A549 (cell line): ENCODE results near the gene DRC7. TPM values are rescaled to one million over a fixed set of nuclear protein-coding genes. Genes with fewer than 3 reads are reported as not detected.

Experiments used
- ATAC-seq, 2 experiments: fragments of 200-7000 bp in 1 of 2; fragments of >200 bp in 1 of 2; cut with Nextera tagmentation in 1 of 2; cut with Tn5 transposase in 1 of 2; 3 replicates each; pipeline versions ENCODE4 v1.8.0 to v1.9.1; 2018 to 2020; ENCODE audit warnings: mild to moderate bottlenecking in 1 of 2, moderate library complexity in 1 of 2
- CTCF ChIA-PET: fragments of 300-600 bp; sonication (Branson Sonifier 250); formaldehyde crosslinking; extraction: SDS; loops from one replicate; lab custom pipeline; 2021; ENCODE audit warnings: antibody characterized with exemption, inconsistent platforms; lab: Yijun Ruan, JAX
- POLR2A ChIA-PET: fragments of 350-600 bp; formaldehyde crosslinking; extraction: SDS; loops from one replicate; lab custom pipeline; 2021; ENCODE audit warnings: antibody characterized with exemption, inconsistent platforms; lab: Yijun Ruan, JAX
- DNase-seq, 2 experiments: peaks; one replicate each; pipeline versions ENCODE4 v3.0.0 to v3.0.0-alpha.2; 2011 to 2016; ENCODE audit warnings: low read depth in 1 of 2, low spot score in 1 of 2
- FAIRE-seq: peaks from 2 replicates; lab custom pipeline; 2011; peaks lifted over from hg19 to GRCh38; lab: Jason Lieb, UNC
- H3K27ac ChIP-seq, 2 experiments: fragments of >200 bp; sonication (Bioruptor Twin); formaldehyde crosslinking; 3 replicates each; pipeline ENCODE4 v1.5.1; 2016 to 2017
- H3K4me1 ChIP-seq: fragments of >200 bp; sonication (Bioruptor Twin); formaldehyde crosslinking; 3 replicates; pipeline ENCODE4 v1.6.1; 2016
- H3K4me2 ChIP-seq: fragments of >200 bp; sonication (Bioruptor Twin); formaldehyde crosslinking; 3 replicates; pipeline ENCODE4 v1.6.1; 2016
- H3K4me3 ChIP-seq: fragments of >200 bp; sonication (Bioruptor Twin); formaldehyde crosslinking; 3 replicates; pipeline ENCODE4 v1.5.1; 2016
- H3K9me3 ChIP-seq: fragments of >200 bp; sonication (Bioruptor Twin); formaldehyde crosslinking; 3 replicates; pipeline ENCODE4 v1.6.1; 2016
- CBX8 ChIP-seq: fragments of 200-600 bp; sonication (generic); IDR thresholded peaks from 2 replicates; pipeline ENCODE4 v1.6.1; 2016
- CEBPB ChIP-seq, 2 experiments: fragments of >200 bp in 1 of 2; sonication (Bioruptor Twin) in 1 of 2; formaldehyde crosslinking in 1 of 2; IDR thresholded peaks; 2 replicates each; pipeline ENCODE4 v1.6.1; 2012 to 2016
- CHD4 ChIP-seq: fragments of 200-600 bp; sonication (generic); IDR thresholded peaks from 2 replicates; pipeline ENCODE4 v1.6.1; 2016; ENCODE audit warnings: antibody characterized with exemption, mild to moderate bottlenecking, borderline replicate concordance
- EHF ChIP-seq: fragments of 250-450 bp; sonication (Bioruptor Pico); IDR thresholded peaks from 2 replicates; pipeline ENCODE4 v1.5.0; 2020; ENCODE audit warnings: mild to moderate bottlenecking
- FOSB ChIP-seq: fragments of 250-450 bp; sonication (Bioruptor Pico); IDR thresholded peaks from 2 replicates; pipeline ENCODE4 v1.5.0; 2020; ENCODE audit warnings: mild to moderate bottlenecking, moderate library complexity
- FOSL2 ChIP-seq, 2 experiments: fragments of 450-650 bp in 1 of 2; fragments of >200 bp in 1 of 2; sonication (Bioruptor Twin) in 1 of 2; formaldehyde crosslinking; IDR thresholded peaks; 2 replicates each; pipeline versions ENCODE4 v1.5.0 to v1.6.1; 2016 to 2020; ENCODE audit warnings: mild to moderate bottlenecking in 1 of 2, moderate library complexity in 1 of 2
- HEYL ChIP-seq: fragments of 250-450 bp; sonication (Bioruptor Pico); IDR thresholded peaks from 2 replicates; pipeline ENCODE4 v1.8.0; 2021; ENCODE audit warnings: mild to moderate bottlenecking, moderate library complexity
- HOXA7 ChIP-seq: fragments of 250-450 bp; sonication (Bioruptor Pico); IDR thresholded peaks from 2 replicates; pipeline ENCODE4 v1.5.0; 2020; ENCODE audit warnings: mild to moderate bottlenecking, moderate library complexity
- KDM5A ChIP-seq: fragments of 200-600 bp; sonication (generic); IDR thresholded peaks from 2 replicates; pipeline ENCODE4 v1.6.1; 2016; ENCODE audit warnings: antibody characterized with exemption, mild to moderate bottlenecking
- MAZ ChIP-seq: fragments of 150-350 bp; IDR thresholded peaks from 2 replicates; pipeline ENCODE4 v1.6.1; 2014; ENCODE audit warnings: antibody characterized with exemption, low read depth, low read length, borderline replicate concordance
- MYC ChIP-seq: IDR thresholded peaks from 2 replicates; pipeline ENCODE4 v1.6.1; 2012; ENCODE audit warnings: mild to moderate bottlenecking, inconsistent platforms, low read length, improper control_type of control experiment, borderline replicate concordance
- PHF8 ChIP-seq: fragments of 200-600 bp; sonication (generic); IDR thresholded peaks from 2 replicates; pipeline ENCODE4 v1.6.1; 2016; ENCODE audit warnings: low read depth, mild to moderate bottlenecking, antibody characterized with exemption, moderate library complexity, borderline replicate concordance
- POLR2AphosphoS2 ChIP-seq: conservative IDR thresholded peaks from 2 replicates; pipeline ENCODE4 v1.6.1; 2012; ENCODE audit warnings: low read length, improper control_type of control experiment, inconsistent platforms
- RAD21 ChIP-seq, 2 experiments: fragments of >200 bp in 1 of 2; sonication (Bioruptor Twin) in 1 of 2; formaldehyde crosslinking in 1 of 2; IDR thresholded peaks in 1 of 2; conservative IDR thresholded peaks in 1 of 2; 2 replicates in 1 of 2; 3 replicates in 1 of 2; pipeline ENCODE4 v1.6.1; 2012 to 2018; ENCODE audit warnings: inconsistent platforms in 1 of 2
- RARB ChIP-seq: fragments of 250-450 bp; sonication (Bioruptor Pico); IDR thresholded peaks from 2 replicates; pipeline ENCODE4 v1.8.0; 2021; ENCODE audit warnings: mild to moderate bottlenecking, moderate library complexity
- RFX5 ChIP-seq: fragments of 450-650 bp; IDR thresholded peaks from 2 replicates; pipeline ENCODE4 v1.7.1; 2014; ENCODE audit warnings: antibody characterized with exemption, mild to moderate bottlenecking, moderate library complexity
- RNF2 ChIP-seq: fragments of 200-600 bp; sonication (generic); IDR thresholded peaks from 2 replicates; pipeline ENCODE4 v1.6.1; 2016; ENCODE audit warnings: low read depth, mild to moderate bottlenecking, antibody characterized with exemption, moderate library complexity, borderline replicate concordance
- ZFP36 ChIP-seq: fragments of 450-650 bp; IDR thresholded peaks from 2 replicates; pipeline ENCODE4 v1.6.1; 2014; ENCODE audit warnings: borderline replicate concordance; ENCODE audit not compliant: partially characterized antibody
- WGBS: methylation state at CpG from one replicate; pipeline ENCODE4 v1.1.6; 2017; ENCODE audit errors: missing lambda C conversion rate; 5-methylcytosine and 5-hydroxymethylcytosine counted together
- polyA plus RNA-seq, 4 experiments: library from polyadenylated mRNA; depleted of rRNA in 3 of 4; stranded (reverse); fragments of >200 nt; fragmentation: RNase III in 1 of 4; extraction: RNeasy Plus Mini Kit Qiagen cat#74134 plus additional on column Dnase treatment in 1 of 4; gene quantifications; 2 replicates in 3 of 4; 3 replicates in 1 of 4; pipeline ENCODE4 v1.2.3, GENCODE V29; 2011 to 2017
- TF ChIP-seq, protein P1 (sequence below): fragments of 450-650 bp; IDR thresholded peaks from 2 replicates; pipeline ENCODE4 v1.6.1; 2014; ENCODE audit warnings: antibody characterized with exemption
- TF ChIP-seq, protein P2 (sequence below): fragments of 200-600 bp; sonication (generic); IDR thresholded peaks from 2 replicates; pipeline ENCODE4 v1.6.1; 2016; ENCODE audit warnings: antibody characterized with exemption, mild to moderate bottlenecking, moderate library complexity
- TF ChIP-seq, protein P3 (sequence below): fragments of >200 bp; sonication (Bioruptor Twin); formaldehyde crosslinking; IDR thresholded peaks from 3 replicates; pipeline ENCODE4 v1.5.1; 2016
- TF ChIP-seq, protein P4 (sequence below): IDR thresholded peaks from 2 replicates; pipeline ENCODE4 v1.6.1; 2012
- TF ChIP-seq, protein P5 (sequence below): fragments of >200 bp; sonication (Bioruptor Twin); formaldehyde crosslinking; IDR thresholded peaks from 3 replicates; pipeline ENCODE4 v1.6.1; 2016

Gene DRC7
- polyA plus RNA-seq, 2 of the 4 experiments (the other 2 are of a cell fraction) = 0.10 to 0.28 TPM

DNA sequence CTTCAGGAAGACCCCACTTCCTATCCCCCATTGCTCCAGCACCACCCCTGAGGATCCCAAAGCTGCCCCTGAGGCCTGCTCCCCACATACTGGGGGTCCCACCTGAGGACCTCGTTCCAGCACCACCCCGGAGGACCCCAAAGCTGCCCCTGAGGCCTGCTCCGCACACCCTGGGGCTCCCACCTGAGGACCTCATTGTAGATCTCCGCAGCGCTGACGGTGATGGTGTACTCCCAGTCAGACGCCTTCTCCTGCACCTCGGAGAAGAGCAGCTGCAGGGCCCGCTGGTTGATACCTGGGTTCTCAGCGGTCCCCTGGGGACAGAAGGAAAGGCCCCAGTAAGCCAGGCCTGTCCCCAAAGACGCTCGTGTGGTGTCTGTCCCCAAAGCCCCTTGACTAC is 67.4 kb downstream of the DRC7 start:
- TF ChIP-seq, protein P1, sequence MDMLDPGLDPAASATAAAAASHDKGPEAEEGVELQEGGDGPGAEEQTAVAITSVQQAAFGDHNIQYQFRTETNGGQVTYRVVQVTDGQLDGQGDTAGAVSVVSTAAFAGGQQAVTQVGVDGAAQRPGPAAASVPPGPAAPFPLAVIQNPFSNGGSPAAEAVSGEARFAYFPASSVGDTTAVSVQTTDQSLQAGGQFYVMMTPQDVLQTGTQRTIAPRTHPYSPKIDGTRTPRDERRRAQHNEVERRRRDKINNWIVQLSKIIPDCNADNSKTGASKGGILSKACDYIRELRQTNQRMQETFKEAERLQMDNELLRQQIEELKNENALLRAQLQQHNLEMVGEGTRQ = no peak
- TF ChIP-seq RNF2 = no peak
- TF ChIP-seq POLR2AphosphoS2 = no peak
- TF ChIP-seq CHD4 = no peak
- TF ChIP-seq FOSB = no peak
- TF ChIP-seq RARB (CRISPR knock-in tag) = no peak
- no peak for TF ChIP-seq MAZ
- TF ChIP-seq MYC = no peak
- TF ChIP-seq FOSL2 (IDR thresholded peaks at IDR 0.05) = no peak
- TF ChIP-seq FOSL2 (CRISPR knock-in tag; IDR thresholded peaks at IDR 0.05) = no peak
- no peak for TF ChIP-seq HOXA7 (CRISPR knock-in tag)
- TF ChIP-seq ZFP36 = no peak
- no peak for TF ChIP-seq RAD21 (conservative IDR thresholded peaks at IDR 0.05 in 1 of 2, IDR thresholded peaks at IDR 0.05 in 1 of 2)
- no peak for TF ChIP-seq KDM5A
- TF ChIP-seq PHF8 = no peak
- TF ChIP-seq, protein P2, sequence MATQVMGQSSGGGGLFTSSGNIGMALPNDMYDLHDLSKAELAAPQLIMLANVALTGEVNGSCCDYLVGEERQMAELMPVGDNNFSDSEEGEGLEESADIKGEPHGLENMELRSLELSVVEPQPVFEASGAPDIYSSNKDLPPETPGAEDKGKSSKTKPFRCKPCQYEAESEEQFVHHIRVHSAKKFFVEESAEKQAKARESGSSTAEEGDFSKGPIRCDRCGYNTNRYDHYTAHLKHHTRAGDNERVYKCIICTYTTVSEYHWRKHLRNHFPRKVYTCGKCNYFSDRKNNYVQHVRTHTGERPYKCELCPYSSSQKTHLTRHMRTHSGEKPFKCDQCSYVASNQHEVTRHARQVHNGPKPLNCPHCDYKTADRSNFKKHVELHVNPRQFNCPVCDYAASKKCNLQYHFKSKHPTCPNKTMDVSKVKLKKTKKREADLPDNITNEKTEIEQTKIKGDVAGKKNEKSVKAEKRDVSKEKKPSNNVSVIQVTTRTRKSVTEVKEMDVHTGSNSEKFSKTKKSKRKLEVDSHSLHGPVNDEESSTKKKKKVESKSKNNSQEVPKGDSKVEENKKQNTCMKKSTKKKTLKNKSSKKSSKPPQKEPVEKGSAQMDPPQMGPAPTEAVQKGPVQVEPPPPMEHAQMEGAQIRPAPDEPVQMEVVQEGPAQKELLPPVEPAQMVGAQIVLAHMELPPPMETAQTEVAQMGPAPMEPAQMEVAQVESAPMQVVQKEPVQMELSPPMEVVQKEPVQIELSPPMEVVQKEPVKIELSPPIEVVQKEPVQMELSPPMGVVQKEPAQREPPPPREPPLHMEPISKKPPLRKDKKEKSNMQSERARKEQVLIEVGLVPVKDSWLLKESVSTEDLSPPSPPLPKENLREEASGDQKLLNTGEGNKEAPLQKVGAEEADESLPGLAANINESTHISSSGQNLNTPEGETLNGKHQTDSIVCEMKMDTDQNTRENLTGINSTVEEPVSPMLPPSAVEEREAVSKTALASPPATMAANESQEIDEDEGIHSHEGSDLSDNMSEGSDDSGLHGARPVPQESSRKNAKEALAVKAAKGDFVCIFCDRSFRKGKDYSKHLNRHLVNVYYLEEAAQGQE = no peak
- TF ChIP-seq, protein P3, sequence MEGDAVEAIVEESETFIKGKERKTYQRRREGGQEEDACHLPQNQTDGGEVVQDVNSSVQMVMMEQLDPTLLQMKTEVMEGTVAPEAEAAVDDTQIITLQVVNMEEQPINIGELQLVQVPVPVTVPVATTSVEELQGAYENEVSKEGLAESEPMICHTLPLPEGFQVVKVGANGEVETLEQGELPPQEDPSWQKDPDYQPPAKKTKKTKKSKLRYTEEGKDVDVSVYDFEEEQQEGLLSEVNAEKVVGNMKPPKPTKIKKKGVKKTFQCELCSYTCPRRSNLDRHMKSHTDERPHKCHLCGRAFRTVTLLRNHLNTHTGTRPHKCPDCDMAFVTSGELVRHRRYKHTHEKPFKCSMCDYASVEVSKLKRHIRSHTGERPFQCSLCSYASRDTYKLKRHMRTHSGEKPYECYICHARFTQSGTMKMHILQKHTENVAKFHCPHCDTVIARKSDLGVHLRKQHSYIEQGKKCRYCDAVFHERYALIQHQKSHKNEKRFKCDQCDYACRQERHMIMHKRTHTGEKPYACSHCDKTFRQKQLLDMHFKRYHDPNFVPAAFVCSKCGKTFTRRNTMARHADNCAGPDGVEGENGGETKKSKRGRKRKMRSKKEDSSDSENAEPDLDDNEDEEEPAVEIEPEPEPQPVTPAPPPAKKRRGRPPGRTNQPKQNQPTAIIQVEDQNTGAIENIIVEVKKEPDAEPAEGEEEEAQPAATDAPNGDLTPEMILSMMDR = no peak
- TF ChIP-seq EHF (CRISPR knock-in tag) = no peak
- no peak for TF ChIP-seq RFX5
- 89% methylated on average over 6 of the region's 12 CpGs for WGBS
- Histone ChIP-seq H3K4me1 (peaks cover 93% of the 10 kb centered on the region), H3K9me3 (no peaks in the 10 kb centered on the region), H3K4me2 (no peak overlapping the region), H3K27ac (peak overlapping the region; percentile 91 to 92; a peak in 4 of 6 replicates), H3K4me3 (no peak overlapping the region)
- no peak for ATAC-seq
- no peak for DNase-seq
- CTCF ChIA-PET = interaction anchor here (0.6 to 6.9 kb wide), 6 partner anchors 8 to 237 kb away, joined by 3 to 96 read pairs (median 4); partner anchors contain the start of gene KIFC3
- FAIRE-seq = no peak
- POLR2A ChIA-PET = no interaction called here

DNA sequence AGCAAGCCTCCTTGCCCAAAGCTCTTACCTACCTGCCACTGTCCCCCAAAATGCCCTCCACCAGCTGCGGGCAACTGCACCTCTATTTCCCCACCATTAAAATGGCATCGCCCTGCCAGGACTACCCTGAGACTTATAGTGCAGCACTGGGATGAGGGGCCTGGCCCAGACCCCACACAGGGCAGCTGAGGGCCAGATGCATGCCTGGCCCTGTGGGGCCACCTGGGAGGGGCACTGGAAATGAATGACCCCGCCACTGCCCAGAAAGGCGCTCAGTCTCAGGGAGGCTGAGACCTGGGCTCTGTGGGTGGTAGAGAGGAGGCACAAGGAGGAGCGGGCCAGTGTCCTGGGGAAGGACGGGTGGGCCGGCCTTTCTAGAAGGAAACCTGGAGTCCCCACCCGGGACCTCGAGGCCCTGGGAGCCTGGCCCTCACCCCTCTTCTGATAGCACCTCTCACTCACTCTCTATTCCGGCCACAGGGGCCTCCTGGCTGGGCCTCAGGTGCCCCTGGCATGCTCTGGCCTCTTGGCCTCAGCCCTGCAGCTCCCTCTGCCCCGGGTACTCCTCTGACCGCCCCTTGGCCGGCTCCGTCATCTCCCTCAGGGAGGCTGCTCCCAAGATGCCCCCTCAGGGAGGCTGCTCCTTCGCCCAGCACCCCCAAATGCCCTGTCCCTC is 67.9 kb downstream of the DRC7 start:
- ChIA-PET CTCF (interaction anchor here (1.8 to 6.9 kb wide), 2 partner anchors 7 to 101 kb away, joined by 6 to 96 read pairs; no protein-coding TSS in a partner anchor), POLR2A (no interaction called here)
- Histone ChIP-seq H3K4me1 (peaks cover 87% of the 10 kb centered on the region), H3K4me3 (no peak overlapping the region), H3K9me3 (no peaks in the 10 kb centered on the region), H3K27ac (peak overlapping the region; percentile 91 to 92; a peak in 5 of 6 replicates), H3K4me2 (no peak overlapping the region)
- DNase-seq (no peak), FAIRE-seq (no peak), ATAC-seq (no peak)
- 89% methylated on average over 13 of the region's 15 CpGs for WGBS
- TF ChIP-seq, protein P4, sequence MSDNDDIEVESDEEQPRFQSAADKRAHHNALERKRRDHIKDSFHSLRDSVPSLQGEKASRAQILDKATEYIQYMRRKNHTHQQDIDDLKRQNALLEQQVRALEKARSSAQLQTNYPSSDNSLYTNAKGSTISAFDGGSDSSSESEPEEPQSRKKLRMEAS = no peak
- TF ChIP-seq, protein P5, sequence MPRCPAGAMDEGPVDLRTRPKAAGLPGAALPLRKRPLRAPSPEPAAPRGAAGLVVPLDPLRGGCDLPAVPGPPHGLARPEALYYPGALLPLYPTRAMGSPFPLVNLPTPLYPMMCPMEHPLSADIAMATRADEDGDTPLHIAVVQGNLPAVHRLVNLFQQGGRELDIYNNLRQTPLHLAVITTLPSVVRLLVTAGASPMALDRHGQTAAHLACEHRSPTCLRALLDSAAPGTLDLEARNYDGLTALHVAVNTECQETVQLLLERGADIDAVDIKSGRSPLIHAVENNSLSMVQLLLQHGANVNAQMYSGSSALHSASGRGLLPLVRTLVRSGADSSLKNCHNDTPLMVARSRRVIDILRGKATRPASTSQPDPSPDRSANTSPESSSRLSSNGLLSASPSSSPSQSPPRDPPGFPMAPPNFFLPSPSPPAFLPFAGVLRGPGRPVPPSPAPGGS = no peak
- TF ChIP-seq, protein P2 = no peak
- no peak for TF ChIP-seq CEBPB (IDR thresholded peaks at IDR 0.05)
- TF ChIP-seq RNF2 = no peak
- no peak for TF ChIP-seq HEYL (CRISPR knock-in tag)
- no peak for TF ChIP-seq MYC
- TF ChIP-seq CBX8 = no peak
